Hindlimb muscle (tissue), 1 donor: ENCODE measurements around the gene TARDBP. TPM values are rescaled to one million over a fixed set of nuclear protein-coding genes. Genes with fewer than 3 reads are reported as not detected.
"Not testable (repeated sequence)": the region's sequence is repeated elsewhere in the genome, so short reads cannot be mapped to it uniquely, and the experiment has no call there.

ENCODE experiments used
- DNase-seq: peaks from one replicate; pipeline ENCODE4 v3.0.0-alpha.2; 2013
- polyA plus RNA-seq: library from polyadenylated mRNA; unstranded; fragments of 120-200 nt; gene quantifications from one replicate; pipeline ENCODE4 v1.2.1, GENCODE V29; 2013; ENCODE audit not compliant: insufficient read length

TARDBP gene
- polyA plus RNA-seq, 1 donor: 172 TPM

- DNase-seq: no peak
Measured at GRCh38 chr1:11042995-11043874, 30.8 kb downstream of the TARDBP start.

- DNase-seq: no peak
Measured at GRCh38 chr1:11044086-11044848, 31.8 kb downstream of the TARDBP start.

GRCh38 chr1:11044849-11045427, 32.5 kb downstream of the TARDBP start:
- DNase-seq: no peak

- no peak for DNase-seq
Measured at GRCh38 chr1:11045428-11046269, 33.2 kb downstream of the TARDBP start.

- no peak for DNase-seq
Measured at GRCh38 chr1:11046270-11046566, 33.8 kb downstream of the TARDBP start.

GRCh38 chr1:11046625-11047365, 34.3 kb downstream of the TARDBP start, which contains the start of gene MASP2:
Gene MASP2, minus strand, starts transcription at chr1:11047239. Its CDS starts 32 bp downstream, at chr1:11047207.
- DNase-seq: no peak

GRCh38 chr1:11051121-11051520, 38.7 kb downstream of the TARDBP start:
- DNase-seq: not testable (repeated sequence)

GRCh38 chr1:11051781-11052511, 39.5 kb downstream of the TARDBP start:
- DNase-seq: no peak

- no peak for DNase-seq
Measured at GRCh38 chr1:11052839-11053757, 40.6 kb downstream of the TARDBP start.

- no peak for DNase-seq
Measured at GRCh38 chr1:11053758-11054137, 41.3 kb downstream of the TARDBP start.

GRCh38 chr1:11054181-11054580, 41.7 kb downstream of the TARDBP start:
- DNase-seq: no peak

- DNase-seq: no peak
Measured at GRCh38 chr1:11054666-11055065, 42.2 kb downstream of the TARDBP start.

- no peak for DNase-seq
Measured at GRCh38 chr1:11055676-11056075, 43.2 kb downstream of the TARDBP start.

GRCh38 chr1:11056504-11056903, 44.0 kb downstream of the TARDBP start:
- DNase-seq: no peak

- DNase-seq: no peak
Measured at GRCh38 chr1:11057477-11057876, 45.0 kb downstream of the TARDBP start.

- no peak for DNase-seq
Measured at GRCh38 chr1:11058026-11058425, 45.6 kb downstream of the TARDBP start.

- DNase-seq: no peak
Measured at GRCh38 chr1:11058595-11059154, 46.2 kb downstream of the TARDBP start.

GRCh38 chr1:11059155-11059967, 46.9 kb downstream of the TARDBP start:
- no peak for DNase-seq
